Astrocyte (in vitro differentiated cells and primary cell): ENCODE measurements around the gene MTMR8.

Source experiments
- EZH2 ChIP-seq: IDR thresholded peaks from 2 replicates; pipeline ENCODE4 v1.6.1; 2012; ENCODE audit warnings: mild to moderate bottlenecking, low read length, inconsistent platforms; ENCODE audit not compliant: insufficient read depth
- TF ChIP-seq, protein P1 (sequence below): IDR thresholded peaks from 2 replicates; pipeline ENCODE4 v1.5.1; 2011; ENCODE audit warnings: low read depth, mild to moderate bottlenecking, inconsistent platforms, low read length, moderate library complexity; ENCODE audit not compliant: insufficient read depth

DNA sequence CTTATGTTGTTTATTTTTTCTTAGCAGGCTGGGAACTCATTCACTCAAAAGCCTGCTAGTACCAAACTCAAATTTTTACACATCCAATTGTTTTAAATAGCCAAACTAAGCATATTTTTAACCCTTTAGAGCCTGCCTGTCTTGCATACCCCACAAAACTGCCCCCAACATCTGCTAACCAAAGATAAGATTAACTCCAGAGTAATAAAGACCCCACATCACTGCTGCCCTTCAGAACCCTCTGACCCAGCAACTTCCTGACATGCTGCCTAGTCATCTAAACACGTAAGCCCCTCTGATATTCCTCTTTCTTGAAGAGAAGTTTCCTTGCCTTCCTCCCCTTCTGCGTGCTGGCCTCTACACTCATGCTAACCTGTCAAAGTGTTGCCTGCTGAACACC lies 104.1 kb downstream of the MTMR8 start:
- no peak for TF ChIP-seq EZH2
- TF ChIP-seq, protein P1, sequence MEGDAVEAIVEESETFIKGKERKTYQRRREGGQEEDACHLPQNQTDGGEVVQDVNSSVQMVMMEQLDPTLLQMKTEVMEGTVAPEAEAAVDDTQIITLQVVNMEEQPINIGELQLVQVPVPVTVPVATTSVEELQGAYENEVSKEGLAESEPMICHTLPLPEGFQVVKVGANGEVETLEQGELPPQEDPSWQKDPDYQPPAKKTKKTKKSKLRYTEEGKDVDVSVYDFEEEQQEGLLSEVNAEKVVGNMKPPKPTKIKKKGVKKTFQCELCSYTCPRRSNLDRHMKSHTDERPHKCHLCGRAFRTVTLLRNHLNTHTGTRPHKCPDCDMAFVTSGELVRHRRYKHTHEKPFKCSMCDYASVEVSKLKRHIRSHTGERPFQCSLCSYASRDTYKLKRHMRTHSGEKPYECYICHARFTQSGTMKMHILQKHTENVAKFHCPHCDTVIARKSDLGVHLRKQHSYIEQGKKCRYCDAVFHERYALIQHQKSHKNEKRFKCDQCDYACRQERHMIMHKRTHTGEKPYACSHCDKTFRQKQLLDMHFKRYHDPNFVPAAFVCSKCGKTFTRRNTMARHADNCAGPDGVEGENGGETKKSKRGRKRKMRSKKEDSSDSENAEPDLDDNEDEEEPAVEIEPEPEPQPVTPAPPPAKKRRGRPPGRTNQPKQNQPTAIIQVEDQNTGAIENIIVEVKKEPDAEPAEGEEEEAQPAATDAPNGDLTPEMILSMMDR = no peak
